GM20431 (cell line): Measurements from ENCODE around the gene MED29.

Source experiments
- in situ Hi-C: fragments of 300-500 bp; cut with MseI, MboI; formaldehyde crosslinking; loops from one replicate; pipeline ENCODE4 v1.15.0; 2020; ENCODE audit warnings: low sequenced_read_pairs; ENCODE audit not compliant: unreplicated experiment

MED29 gene, protein sequence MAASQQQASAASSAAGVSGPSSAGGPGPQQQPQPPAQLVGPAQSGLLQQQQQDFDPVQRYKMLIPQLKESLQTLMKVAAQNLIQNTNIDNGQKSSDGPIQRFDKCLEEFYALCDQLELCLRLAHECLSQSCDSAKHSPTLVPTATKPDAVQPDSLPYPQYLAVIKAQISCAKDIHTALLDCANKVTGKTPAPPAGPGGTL

DNA sequence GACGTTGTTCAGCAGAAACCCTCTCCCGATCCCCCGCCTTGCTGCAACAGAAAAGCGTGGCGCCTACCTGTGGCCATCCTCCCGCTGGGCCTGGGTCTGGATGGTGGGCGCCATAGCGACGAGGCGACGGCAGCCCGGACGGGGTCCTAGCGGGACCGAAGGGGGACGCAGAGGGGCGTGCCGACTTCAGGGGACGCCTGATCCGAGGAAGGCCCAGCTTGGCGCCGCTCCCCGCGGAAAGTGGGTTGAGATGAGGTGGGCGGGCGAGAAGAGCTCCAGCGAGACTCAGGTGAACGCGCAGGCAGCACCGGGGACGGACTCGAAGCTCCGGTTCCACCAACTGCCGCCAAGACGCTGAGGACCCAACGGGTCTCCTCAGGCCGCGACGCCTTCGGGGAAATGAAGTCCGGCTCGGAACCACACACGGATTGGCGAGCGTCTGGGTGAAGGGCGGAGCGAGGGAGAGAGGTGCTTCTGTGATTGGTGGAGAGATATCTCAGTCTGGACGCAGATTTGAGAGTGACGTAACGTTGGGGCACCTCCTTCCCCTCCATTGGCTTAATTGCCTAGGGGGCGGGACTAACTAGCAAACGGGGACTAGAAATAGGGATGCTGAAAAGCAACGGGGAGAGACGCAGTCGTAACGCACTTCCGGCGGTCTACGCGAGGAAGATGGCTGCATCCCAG, at the start of gene MED29, which contains the start of gene PAF1:
Gene MED29 (plus strand): TSS at position 628 of the 687 bp plus-strand sequence. CDS start 45 bp downstream, at position 673.
Gene PAF1 (minus strand): TSS at position 356 of the 687 bp plus-strand sequence. CDS start 242 bp downstream, at position 114.
- in situ Hi-C loops, result no loop called here

DNA sequence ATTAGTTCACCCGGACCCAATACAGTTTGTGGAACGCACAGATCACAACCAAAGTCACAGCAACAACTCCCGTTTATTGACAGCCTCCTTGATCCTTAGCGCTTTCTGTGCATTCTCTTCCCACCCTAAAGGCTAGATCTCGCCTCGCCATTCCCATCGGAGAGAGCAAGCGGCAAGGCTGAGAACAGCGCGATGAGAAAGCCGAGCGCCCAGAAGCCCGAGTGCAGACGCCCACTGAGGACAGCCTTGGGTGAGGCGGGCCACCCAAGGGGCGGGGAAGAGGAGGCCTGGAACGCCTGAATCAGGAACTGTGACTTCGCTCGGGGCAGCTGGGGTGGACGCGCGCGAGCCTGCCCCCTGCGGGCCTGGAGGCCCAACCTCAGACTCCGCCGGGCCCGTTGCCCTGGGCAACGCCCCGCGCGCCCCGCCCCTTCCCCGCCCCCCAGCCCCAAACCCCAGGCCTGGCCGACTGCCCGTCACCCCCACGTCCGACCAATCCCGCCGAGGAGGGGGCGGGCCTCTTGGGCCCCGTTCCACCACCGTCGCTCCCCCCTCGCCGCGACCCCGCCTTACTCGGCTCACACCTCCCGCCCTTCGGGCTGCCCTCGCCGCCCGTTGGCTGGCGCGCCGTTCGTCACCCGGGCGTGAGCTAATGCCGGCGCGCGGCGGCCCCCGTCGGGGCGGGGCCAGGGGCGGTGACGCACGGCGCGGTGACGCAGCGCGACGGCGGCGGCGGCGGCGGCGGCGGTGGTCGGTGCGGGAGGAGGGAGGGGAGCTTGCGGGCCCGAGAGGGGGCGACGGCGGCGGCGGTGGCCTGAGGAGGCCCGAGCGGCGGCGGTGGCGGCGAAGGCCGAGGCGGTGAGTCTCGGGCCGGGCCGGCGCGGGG, 49.2 kb upstream of the MED29 start, which contains the start of gene SAMD4B:
Gene SAMD4B (plus strand): TSS at position 703 of the 886 bp plus-strand sequence. CDS start 14,473 bp downstream, outside the sequence.
- in situ Hi-C loops, result no loop called here

DNA sequence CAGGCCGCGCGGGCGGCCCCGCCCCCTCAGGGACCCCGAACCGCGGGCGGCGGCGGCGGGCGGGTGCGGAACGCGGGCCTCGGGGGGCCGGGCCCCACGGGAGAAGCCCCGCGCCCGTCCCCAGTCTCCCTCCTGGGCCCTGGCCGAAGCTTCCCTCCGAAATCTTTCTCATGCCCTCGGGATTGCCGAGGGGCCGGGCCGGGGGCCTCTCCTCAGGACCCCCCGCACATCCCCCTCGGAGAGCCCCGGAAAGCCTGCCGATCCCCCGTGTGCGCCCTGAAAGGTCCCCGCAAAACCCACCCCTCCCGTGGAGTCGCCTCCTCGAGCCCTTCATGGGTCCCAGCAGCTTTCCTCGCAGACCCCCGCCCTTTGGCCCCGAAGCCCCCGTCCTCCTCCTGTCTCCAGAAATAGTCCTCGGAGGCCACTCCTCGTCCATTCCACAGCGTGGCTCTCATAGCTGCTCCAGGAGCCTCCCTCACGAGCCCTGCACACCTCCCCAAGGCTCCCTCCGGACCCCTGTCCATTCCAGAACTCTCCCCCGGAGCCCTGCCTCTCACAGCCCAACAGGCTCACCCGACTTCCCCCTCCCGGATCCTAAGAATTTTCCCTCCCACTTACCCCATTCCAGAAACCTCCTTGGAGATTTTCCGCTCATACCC, 48.4 kb upstream of the MED29 start:
- in situ Hi-C loops, result no loop called here

DNA sequence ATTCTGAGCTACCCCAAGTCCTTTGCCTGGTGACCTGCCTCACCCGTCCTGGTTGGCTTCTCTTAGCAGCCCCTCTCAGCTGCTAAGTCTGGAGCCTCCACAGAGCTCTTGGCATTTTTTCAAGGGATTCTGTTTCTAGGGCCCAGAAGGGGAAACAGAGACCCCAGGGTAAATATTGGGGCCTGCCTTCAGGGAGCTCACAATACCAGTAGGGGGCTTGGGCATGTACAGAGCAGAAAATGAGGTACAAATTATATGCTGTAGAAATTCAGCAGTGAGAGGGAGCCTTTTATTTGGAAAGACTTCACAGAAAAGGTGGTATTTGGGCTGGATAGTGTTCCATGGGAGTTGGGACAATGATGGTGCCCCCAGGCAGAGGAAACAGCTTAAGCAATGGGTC, 45.2 kb upstream of the MED29 start:
- in situ Hi-C loops, result no loop called here

DNA sequence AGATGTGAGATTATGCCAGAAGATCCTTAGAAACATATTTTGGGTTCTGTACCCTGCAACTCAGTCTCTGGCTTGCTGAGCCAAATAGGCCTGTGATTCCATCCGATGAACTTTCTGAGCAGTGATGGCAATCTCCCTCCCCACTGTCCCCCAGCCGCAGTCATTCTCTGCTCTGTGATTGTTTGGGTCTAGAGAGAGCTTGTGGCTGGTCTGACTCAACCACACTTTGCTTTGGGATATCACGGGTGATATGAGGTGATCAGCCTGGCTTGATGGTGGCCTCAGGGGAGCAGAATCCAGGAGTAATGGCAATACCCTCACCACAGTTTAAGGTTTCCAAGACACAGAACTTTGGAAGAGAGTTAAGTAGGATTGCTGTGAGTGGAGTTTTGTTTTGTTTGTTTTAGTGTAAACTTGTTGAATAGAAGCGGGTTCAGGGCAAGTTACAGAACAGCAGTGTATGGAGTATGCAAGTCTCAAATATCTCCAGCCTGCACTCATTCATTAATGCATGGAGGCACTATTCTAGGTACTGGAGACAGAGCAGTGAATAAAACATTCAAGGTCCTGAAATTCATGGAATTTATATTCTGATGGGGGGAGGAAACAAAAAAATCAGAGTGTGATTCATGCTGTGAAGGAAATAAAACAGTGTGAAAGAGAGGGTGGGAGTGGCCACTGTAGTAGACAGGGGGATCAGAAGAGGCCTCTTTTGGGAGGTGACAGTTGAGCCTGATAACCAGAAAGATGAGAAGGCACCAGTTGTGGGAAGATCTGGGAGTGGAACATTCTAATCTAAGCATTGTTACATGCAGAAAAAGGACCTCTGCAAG, 43.6 kb upstream of the MED29 start:
- in situ Hi-C loops, result no loop called here

DNA sequence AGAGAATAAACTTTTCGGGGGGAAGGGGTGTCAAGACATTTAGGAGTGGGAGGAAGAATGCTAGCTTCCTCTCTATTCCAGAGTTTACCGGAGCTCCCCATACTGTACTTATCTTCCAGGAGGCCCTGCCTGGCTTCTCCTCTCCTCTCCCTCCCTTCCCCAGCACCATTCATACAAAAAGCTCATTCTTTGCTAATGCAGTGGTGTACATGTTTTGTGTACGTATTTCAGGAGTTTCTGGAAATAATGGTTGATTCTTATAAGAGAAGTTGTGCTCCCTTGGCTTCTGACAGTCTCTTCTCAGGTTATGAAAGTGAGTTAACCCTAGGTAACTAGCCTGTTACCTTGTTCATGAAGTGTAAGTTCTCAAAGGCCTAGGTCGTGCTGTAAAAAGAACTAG, 41.9 kb upstream of the MED29 start:
- in situ Hi-C loops, result no loop called here

DNA sequence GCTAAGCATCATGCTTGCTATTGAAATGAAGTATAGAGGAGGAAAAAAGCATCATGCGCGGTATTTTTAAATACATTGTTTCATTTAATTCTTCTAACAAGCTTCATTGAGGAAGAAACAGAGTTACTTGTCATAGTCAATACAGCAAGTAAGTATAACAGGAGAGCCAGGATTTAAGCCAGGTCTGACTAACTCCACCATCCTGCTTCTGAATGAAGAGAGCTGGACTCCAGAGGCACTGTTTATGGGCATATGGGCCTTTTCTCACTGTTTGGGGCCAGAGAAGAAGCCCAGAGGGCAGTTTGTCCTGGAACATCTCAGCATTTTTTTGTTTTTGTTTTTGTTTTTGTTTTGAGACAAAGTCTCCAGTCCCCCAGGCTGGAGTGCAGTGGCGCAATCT, 41.0 kb upstream of the MED29 start:
- in situ Hi-C loops, result no loop called here

DNA sequence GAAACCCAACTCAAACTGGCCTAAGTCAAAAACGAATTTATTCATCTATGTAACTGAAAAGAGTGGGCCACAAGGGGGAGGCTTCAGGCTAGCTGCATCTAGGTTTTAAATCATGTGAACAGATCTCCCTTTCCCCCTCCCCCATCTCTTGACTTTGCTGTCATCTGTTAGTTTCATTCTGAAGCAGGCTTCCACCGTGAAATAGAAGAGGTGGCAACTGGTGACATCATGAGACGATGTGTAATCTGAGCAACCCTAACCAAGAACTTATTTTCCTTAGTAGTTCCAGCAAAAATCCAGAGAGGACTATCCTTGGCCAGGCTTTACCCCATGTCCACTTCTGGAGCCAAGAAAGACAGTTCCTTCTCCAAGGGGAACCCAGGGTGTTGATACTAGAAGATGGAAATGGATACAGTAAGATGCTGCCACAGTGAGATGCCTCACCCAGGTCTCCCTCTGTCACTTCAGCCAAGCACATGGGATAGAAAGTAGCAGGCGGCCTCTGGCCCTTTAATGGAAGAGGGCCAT, 39.6 kb upstream of the MED29 start:
- in situ Hi-C loops, result no loop called here

DNA sequence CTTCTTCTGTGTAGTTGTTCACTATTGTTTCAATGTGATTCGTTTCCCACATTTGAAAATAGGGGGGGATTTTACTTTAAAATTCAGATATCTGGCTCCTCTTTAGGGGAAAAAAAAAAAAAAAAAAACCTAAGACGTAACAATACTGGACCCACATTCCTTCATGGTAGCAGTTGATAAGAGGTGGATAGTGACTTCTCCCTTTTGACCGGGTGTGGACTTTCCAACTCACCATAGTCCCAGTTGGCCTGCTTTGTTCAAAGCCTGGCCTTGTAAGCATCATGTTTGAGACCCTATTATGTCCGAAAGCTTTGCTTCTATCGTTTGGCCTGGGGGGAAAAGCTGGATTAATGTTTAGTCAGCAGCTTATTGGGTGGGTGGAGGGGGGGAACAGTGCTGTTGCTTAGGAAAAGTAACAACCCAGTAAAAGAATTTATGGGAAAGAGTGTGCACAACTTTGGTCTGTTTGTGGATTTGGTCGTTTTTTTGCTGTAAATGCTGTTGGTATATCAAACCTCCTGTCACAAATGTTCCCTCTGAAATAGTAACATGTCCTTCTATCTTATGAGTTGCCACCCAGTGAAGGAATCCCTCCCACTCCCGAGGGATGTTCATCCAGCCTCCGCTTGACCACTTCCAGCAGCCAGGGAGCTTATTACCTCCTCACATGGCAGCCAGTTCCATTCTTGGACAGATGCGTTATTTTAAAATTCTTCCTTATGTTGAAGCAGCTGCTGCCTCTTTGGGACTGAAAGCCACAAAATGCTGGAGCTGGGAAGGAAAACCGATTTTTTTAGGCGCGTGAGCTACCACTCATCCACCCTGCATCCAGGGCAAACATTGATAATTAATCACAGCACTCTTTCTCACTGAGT, 38.6 kb upstream of the MED29 start:
- in situ Hi-C loops, result no loop called here

DNA sequence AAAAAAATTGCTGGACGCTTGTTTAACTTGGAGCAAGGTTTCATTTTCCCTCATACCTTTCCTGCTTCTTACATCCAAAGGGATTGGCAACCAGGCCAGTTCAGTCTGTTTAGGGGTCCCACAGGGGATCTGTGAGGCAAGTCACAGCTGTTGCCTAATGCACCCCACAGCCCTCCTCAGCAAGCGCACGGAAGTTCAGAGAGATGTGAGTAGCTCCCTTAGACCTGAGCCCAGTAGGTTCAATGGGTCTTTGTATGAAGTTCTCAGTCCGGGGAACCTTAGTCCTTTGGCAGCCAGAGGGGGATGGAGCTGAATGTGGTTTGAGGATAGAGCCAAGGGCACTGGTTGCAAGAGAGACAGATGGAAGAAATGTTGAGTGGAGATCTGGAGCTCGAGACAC, 35.9 kb upstream of the MED29 start:
- in situ Hi-C loops, result no loop called here

DNA sequence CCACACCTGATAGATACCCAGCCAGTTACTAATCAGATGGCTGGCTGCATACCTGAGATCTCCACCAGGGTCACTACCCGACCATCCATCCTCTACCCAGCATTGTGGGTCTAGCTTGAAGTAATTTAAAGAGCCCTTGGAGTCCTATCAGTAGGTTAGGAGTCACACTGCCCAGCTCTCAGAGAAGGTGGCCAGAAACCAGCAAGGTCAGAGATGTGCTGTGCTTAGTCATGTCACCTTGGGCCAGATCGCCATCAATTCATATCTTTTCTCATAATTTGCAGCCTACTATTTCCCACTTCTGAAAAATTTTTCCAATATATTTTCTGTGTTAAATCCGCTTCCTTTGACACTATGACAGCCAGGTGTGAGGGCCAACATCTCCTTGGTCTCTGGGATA, 35.1 kb upstream of the MED29 start:
- in situ Hi-C loops, result no loop called here

DNA sequence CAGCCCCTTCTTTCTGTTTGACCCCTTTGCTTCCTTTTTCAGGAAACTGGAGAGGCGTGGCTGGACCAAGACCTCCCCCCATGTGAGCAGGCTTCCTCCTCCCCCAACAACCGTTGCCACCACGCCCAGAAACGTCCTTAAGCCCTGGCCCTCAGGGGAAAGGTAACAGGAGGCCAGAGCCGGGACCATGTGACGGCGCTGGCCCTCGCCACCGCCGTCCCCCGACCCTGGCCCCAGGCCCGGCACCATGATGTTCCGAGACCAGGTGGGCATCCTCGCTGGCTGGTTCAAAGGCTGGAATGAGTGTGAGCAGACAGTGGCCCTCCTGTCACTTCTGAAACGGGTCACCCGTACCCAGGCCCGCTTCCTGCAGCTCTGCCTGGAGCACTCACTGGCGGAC, 34.5 kb upstream of the MED29 start:
- in situ Hi-C loops, result no loop called here

DNA sequence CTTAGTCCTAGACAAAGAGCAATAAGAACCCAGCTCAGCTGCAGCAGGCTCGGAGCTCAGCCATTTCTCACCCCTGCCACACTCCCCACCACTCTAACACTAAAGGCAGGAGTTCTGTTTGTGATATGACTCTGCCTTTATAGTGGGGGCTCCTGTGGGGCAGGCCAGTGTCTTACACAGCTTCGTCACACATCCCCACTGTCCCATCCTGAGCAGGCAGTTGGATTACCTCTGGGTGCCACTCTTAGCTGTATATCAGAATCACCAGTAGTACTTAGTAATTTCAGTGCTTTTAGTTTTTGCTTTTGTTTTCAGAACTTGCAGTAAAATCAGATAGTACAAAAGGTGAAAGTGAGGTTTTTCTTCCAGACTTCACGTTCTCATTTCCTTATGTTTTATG, 32.2 kb upstream of the MED29 start:
- in situ Hi-C loops, result no loop called here

DNA sequence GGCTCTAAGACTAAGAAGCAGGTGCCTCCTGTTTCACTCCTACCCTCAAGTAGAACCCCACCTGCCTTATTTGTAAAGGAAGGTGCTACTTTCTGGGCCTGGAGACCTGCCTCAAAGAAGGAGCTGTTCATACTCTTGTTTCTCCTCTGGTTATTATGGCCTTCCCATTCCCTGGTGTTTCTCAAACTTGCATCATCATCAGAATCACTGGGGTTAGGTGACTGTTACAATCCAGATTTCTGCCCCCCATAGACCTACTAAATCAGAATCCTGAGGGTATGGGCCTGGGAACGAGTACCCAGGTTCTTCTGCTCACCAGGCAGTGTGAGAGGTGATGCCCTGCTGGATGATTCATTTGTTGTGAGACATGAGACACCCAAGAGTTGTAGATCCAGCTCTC, 30.6 kb upstream of the MED29 start:
- in situ Hi-C loops, result no loop called here

DNA sequence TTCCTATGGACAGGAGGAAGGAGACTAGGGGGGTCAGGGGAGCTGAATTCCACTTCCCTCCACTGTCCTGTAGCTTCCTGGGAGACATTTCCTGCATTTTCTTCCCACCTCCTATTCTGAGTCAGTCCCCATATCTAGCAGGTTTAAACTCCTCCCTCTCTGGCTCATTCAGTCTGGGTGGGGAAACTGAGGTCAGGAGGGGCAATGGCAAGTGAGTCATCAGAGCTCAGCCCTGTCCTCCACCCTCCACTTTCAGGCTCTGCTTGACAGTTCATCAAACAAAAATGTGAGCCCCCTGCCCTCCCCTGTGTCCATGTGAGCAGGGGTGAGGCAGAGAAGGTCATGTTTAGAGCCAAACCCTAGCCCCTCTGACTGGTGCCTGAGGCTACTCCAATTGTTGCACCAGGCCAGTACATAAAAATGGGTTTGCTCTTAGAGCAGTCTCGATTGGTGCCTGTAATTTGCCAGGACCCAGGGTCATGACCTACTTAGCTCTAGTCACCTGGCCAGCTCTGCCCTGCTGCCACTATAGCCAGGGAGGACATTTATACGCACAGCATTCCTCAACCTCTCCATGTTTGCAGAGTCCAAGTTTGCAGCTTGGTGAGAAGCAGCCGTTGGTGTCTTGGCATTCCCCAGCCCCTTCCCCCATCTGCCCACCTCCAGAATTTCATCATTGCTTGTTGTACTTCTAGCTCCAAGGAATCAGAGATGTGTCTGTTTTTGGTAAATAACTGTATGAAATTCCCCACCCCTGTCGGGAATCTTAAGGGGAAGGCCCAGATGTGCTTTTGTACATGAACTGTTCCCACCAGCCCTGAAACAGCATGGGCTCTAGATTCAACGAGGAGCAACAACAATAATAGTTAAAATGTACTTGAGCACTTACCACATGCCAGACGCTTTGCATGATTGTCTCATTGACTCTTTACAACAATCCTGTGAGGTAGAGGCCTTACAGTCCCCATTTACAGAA, 28.2 kb upstream of the MED29 start:
- in situ Hi-C loops, result no loop called here

DNA sequence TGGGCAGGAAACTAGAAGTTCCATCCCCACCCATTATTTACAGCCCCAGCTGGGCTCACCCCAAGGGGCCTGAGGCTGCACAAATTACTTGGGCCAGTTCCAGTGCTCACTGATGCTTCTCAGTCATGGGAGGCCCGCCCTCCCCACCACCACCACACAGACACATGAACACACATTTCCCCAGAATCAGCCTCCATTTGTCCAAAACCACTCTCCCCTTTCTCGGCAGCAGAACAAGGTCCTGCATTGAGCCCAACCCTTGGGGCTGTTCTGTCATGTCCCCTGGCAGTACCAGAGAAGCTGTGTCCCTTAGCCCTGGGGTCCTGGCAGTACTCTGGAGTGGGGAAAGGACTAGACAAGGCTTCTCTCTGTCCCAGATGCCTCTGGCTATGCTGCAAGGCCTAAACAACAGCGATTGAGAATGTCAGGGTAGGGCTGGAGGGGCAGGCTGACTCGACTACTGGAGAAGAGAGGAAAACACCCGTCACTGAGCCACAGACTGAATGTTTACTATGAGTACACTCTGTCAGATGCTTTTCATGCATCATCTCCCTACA, 27.2 kb upstream of the MED29 start:
- in situ Hi-C loops, result no loop called here

DNA sequence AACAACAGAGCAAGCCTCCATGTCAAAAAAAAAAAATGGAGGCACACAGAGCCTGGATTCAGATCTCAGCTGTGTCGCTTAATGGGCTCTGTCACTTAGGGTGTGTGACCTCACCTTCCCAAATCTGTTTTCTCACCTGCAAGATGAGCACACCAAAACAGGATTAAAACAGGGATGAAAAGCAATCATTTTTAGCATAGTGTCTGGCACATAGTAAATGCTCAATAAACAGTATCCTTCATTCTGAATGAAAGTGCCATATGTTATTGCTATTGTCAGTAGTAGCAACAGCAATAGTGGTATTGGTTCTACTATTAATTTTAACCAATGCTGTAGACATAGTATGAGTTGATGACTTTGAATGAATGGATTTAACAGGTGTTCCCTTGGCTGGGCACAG, 25.6 kb upstream of the MED29 start:
- in situ Hi-C loops, result no loop called here
